Panc1 (cell line): ENCODE data around the gene YAE1. TPM values are rescaled to one million over a fixed set of nuclear protein-coding genes. Genes with fewer than 3 reads are reported as not detected.

Experiments
- ATAC-seq: fragments of 200-7000 bp; cut with Tn5 transposase; 2 replicates; pipeline ENCODE4 v1.9.1; 2020; ENCODE audit warnings: mild to moderate bottlenecking, moderate library complexity
- BruUV-seq: library from RNA; stranded (reverse); fragments of 400-500 nt; replicated peaks from 2 replicates; lab custom pipeline; 2021; lab: Mats Ljungman, UMichigan
- CTCF ChIA-PET: fragments of 300-600 bp; sonication (Branson Sonifier 250); formaldehyde crosslinking; loops from one replicate; lab custom pipeline; 2022; ENCODE audit warnings: antibody characterized with exemption; lab: Charles Lee
- POLR2A ChIA-PET: fragments of 300-600 bp; sonication (Branson Sonifier 250); formaldehyde crosslinking; loops from one replicate; lab custom pipeline; 2022; ENCODE audit warnings: antibody characterized with exemption; lab: Charles Lee
- DNase-seq: peaks from one replicate; pipeline ENCODE4 v3.0.0-alpha.2; 2010; ENCODE audit warnings: low read depth, low spot score
- H3K27ac ChIP-seq: 2 replicates; pipeline ENCODE4 v1.5.1; 2011; ENCODE audit warnings: mild to moderate bottlenecking, low read length, inconsistent platforms
- H3K27me3 ChIP-seq: fragments of 200-500 bp; sonication (Bioruptor generic); 2 replicates; pipeline ENCODE4 v1.6.0; 2014; ENCODE audit warnings: low read length, inconsistent platforms; ENCODE audit not compliant: control insufficient read depth, insufficient read depth
- H3K36me3 ChIP-seq: fragments of 200-500 bp; sonication (Bioruptor generic); 2 replicates; pipeline ENCODE4 v1.5.1; 2014; ENCODE audit warnings: inconsistent platforms, mild to moderate bottlenecking, low read length, moderate library complexity; ENCODE audit not compliant: control insufficient read depth, insufficient read depth
- H3K4me1 ChIP-seq: 2 replicates; pipeline ENCODE4 v1.5.1; 2011; ENCODE audit warnings: inconsistent platforms, mild to moderate bottlenecking, low read length, moderate library complexity; ENCODE audit not compliant: control insufficient read depth, insufficient read depth
- H3K4me3 ChIP-seq, 2 experiments: 2 replicates each; pipeline ENCODE4 v1.5.1; 2011 to 2012; ENCODE audit warnings: low read depth in 2 of 2, low read length in 2 of 2, mild to moderate bottlenecking in 2 of 2, inconsistent platforms in 1 of 2, moderate library complexity in 1 of 2
- H3K9me3 ChIP-seq: fragments of 200-500 bp; sonication (Bioruptor generic); 2 replicates; pipeline ENCODE4 v1.5.1; 2014; ENCODE audit warnings: low read depth, mild to moderate bottlenecking, inconsistent platforms, low read length, moderate library complexity; ENCODE audit not compliant: control insufficient read depth, insufficient read depth
- POLR2AphosphoS5 ChIP-seq: IDR thresholded peaks from 2 replicates; pipeline ENCODE4 v1.6.1; 2012; ENCODE audit warnings: mild to moderate bottlenecking, low read depth, low read length, moderate library complexity
- SIN3A ChIP-seq: IDR thresholded peaks from 2 replicates; pipeline ENCODE4 v1.6.1; 2012; ENCODE audit warnings: low read depth, mild to moderate bottlenecking, low read length, moderate library complexity, borderline replicate concordance; ENCODE audit not compliant: insufficient read depth
- TCF7L2 ChIP-seq: IDR thresholded peaks from 2 replicates; pipeline ENCODE4 v1.6.1; 2011; ENCODE audit warnings: mild to moderate bottlenecking, low read depth, low read length, inconsistent platforms
- in situ Hi-C: cut with HindIII; loops from 2 replicates; pipeline ENCODE4 v1.10.0; 2016; ENCODE audit warnings: low sequenced_read_pairs, low pct_unique_long_range_greater_than_20kb
- intact Hi-C: fragments of 100-400 bp; cut with micrococcal nuclease; formaldehyde crosslinking; loops from one replicate; pipeline ENCODE4 v1.10.0; 2022; ENCODE audit not compliant: unreplicated experiment
- total RNA-seq: library from RNA; stranded (reverse); gene quantifications from one replicate; pipeline ENCODE4 v1.2.1, GENCODE V29; 2021; ENCODE audit not compliant: unreplicated experiment
- TF ChIP-seq, protein P1 (sequence below): fragments of 450-650 bp; IDR thresholded peaks from 2 replicates; pipeline ENCODE4 v1.5.1; 2017; ENCODE audit warnings: mild to moderate bottlenecking
- TF ChIP-seq, protein P2 (sequence below), 2 experiments: IDR thresholded peaks; 2 replicates each; pipeline ENCODE4 v1.6.1; 2011 to 2012; ENCODE audit warnings: low read depth in 2 of 2, control low read depth in 1 of 2, low read length in 1 of 2, mild to moderate bottlenecking in 1 of 2, moderate library complexity in 1 of 2; ENCODE audit not compliant: insufficient read depth in 1 of 2

The YAE1 gene
- total RNA-seq, 1 experiment from 2014 or later, result 20.1 TPM

DNA sequence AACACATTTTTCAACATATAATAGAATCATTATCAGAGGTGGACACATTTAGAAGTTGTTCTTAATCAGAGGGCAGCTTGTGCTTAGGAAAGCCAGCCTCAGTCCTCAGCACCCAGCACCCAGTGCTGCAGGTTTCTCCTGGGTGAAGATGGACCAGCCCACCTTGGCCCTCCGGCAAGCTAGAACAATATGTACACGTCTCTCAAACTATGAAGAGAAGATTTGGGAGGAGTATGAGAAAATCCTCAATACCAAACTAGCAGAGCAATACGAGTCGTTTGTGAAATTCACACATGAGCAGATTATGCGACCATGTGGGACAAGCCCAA lies 43.7 kb downstream of the YAE1 start:
- TF ChIP-seq TCF7L2, result no peak
- TF ChIP-seq, protein P1, sequence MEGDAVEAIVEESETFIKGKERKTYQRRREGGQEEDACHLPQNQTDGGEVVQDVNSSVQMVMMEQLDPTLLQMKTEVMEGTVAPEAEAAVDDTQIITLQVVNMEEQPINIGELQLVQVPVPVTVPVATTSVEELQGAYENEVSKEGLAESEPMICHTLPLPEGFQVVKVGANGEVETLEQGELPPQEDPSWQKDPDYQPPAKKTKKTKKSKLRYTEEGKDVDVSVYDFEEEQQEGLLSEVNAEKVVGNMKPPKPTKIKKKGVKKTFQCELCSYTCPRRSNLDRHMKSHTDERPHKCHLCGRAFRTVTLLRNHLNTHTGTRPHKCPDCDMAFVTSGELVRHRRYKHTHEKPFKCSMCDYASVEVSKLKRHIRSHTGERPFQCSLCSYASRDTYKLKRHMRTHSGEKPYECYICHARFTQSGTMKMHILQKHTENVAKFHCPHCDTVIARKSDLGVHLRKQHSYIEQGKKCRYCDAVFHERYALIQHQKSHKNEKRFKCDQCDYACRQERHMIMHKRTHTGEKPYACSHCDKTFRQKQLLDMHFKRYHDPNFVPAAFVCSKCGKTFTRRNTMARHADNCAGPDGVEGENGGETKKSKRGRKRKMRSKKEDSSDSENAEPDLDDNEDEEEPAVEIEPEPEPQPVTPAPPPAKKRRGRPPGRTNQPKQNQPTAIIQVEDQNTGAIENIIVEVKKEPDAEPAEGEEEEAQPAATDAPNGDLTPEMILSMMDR, result no peak
- TF ChIP-seq POLR2AphosphoS5, result no peak
- TF ChIP-seq, protein P2, sequence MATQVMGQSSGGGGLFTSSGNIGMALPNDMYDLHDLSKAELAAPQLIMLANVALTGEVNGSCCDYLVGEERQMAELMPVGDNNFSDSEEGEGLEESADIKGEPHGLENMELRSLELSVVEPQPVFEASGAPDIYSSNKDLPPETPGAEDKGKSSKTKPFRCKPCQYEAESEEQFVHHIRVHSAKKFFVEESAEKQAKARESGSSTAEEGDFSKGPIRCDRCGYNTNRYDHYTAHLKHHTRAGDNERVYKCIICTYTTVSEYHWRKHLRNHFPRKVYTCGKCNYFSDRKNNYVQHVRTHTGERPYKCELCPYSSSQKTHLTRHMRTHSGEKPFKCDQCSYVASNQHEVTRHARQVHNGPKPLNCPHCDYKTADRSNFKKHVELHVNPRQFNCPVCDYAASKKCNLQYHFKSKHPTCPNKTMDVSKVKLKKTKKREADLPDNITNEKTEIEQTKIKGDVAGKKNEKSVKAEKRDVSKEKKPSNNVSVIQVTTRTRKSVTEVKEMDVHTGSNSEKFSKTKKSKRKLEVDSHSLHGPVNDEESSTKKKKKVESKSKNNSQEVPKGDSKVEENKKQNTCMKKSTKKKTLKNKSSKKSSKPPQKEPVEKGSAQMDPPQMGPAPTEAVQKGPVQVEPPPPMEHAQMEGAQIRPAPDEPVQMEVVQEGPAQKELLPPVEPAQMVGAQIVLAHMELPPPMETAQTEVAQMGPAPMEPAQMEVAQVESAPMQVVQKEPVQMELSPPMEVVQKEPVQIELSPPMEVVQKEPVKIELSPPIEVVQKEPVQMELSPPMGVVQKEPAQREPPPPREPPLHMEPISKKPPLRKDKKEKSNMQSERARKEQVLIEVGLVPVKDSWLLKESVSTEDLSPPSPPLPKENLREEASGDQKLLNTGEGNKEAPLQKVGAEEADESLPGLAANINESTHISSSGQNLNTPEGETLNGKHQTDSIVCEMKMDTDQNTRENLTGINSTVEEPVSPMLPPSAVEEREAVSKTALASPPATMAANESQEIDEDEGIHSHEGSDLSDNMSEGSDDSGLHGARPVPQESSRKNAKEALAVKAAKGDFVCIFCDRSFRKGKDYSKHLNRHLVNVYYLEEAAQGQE (IDR thresholded peaks at IDR 0.05; ENCODE audit: insufficient read depth in 1 of 2, low read depth in 2 of 2, low read length in 1 of 2), result no peak
- TF ChIP-seq SIN3A, result no peak
- in situ Hi-C loops (no loop called here), intact Hi-C loops (no loop called here)
- CTCF ChIA-PET, result no interaction called here
- Histone ChIP-seq H3K27me3 (peaks cover 2% of the 10 kb centered on the region; the same call in 1 of the 2 replicates), H3K36me3 (no peaks in the 10 kb centered on the region), H3K27ac (no peak overlapping the region), H3K4me1 (no peaks in the 10 kb centered on the region), H3K9me3 (no peaks in the 10 kb centered on the region), H3K4me3 (no peak overlapping the region)
- POLR2A ChIA-PET, result interaction anchor here (0.7 kb wide), 1 partner anchor 13 kb away, joined by 4 read pairs; the partner anchor contains the start of gene RALA
- no TSS peak for BruUV-seq
- ATAC-seq (no peak), DNase-seq (no peak)

DNA sequence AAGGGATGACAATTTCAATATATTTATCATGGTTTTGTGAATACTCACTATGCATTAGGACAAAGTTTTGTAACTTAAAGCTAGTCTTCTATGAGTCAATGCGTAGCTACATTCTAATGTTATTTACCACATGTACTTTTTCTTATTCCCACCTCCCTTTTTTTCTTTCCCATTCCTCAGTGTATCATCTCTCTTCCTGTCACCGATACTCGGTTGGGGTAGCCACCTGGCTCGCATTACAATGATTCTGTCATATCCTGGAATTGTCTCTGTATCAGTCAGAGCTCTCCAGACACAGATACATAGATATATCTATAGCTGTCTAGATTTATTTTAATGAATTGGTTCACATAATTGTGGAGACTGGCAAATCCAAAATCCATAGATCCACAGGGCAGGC lies 47.4 kb downstream of the YAE1 start:
- no peaks in the 10 kb centered on the region; the same call in 1 of the 2 replicates for H3K27me3 ChIP-seq
- no peak overlapping the region for H3K27ac ChIP-seq
- no peak overlapping the region for H3K4me3 ChIP-seq
- ChIA-PET POLR2A (no interaction called here), CTCF (no interaction called here)
- H3K9me3 ChIP-seq, result no peaks in the 10 kb centered on the region
- no peaks in the 10 kb centered on the region for H3K4me1 ChIP-seq
- in situ Hi-C loops (no loop called here), intact Hi-C loops (no loop called here)
- no peaks in the 10 kb centered on the region for H3K36me3 ChIP-seq
- DNase-seq (no peak), ATAC-seq (no peak)
- BruUV-seq, result no TSS peak
- TF ChIP-seq, protein P1, result no peak
- TF ChIP-seq POLR2AphosphoS5, result no peak
- TF ChIP-seq TCF7L2, result no peak
- TF ChIP-seq SIN3A, result no peak
- TF ChIP-seq, protein P2 (IDR thresholded peaks at IDR 0.05; ENCODE audit: insufficient read depth in 1 of 2, low read depth in 2 of 2, low read length in 1 of 2), result no peak
